Kidney (tissue), 14 donors: ENCODE measurements around the gene UNC13B. TPM values are rescaled to one million over a fixed set of nuclear protein-coding genes. Genes with fewer than 3 reads are reported as not detected.
A peak's percentile ranks its signal among the peaks of the same experiment; 100 is the strongest.

Source experiments
- DNase-seq, 5 donors: peaks; one replicate each; pipeline ENCODE4 v3.0.0-alpha.2; 2013 to 2020
- FAIRE-seq: peaks from 2 replicates; lab custom pipeline; 2012; peaks lifted over from hg19 to GRCh38; lab: Jason Lieb, UNC
- H3K27ac ChIP-seq, 2 donors: one replicate each; pipeline ENCODE4 v1.7.0; 2013; ENCODE audit warnings: low read depth in 2 of 2, low read length in 2 of 2, inconsistent platforms in 1 of 2
- H3K27me3 ChIP-seq: one replicate; pipeline ENCODE4 v1.7.1; 2013; ENCODE audit warnings: low read length, inconsistent platforms; ENCODE audit not compliant: control insufficient read depth, insufficient read depth
- H3K36me3 ChIP-seq, 3 donors: one replicate each; pipeline versions ENCODE4 v1.7.0 to v1.7.1; 2013; ENCODE audit warnings: low read length in 3 of 3, control low read depth in 1 of 3, inconsistent platforms in 1 of 3; ENCODE audit not compliant: insufficient read depth in 3 of 3, control insufficient read depth in 2 of 3
- H3K4me1 ChIP-seq, 3 donors: one replicate each; pipeline versions ENCODE4 v1.7.0 to v1.7.1; 2013; ENCODE audit warnings: low read length in 3 of 3, inconsistent platforms in 1 of 3, low read depth in 1 of 3; ENCODE audit not compliant: control insufficient read depth in 2 of 3, insufficient read depth in 2 of 3
- H3K4me3 ChIP-seq, 3 donors: one replicate each; pipeline versions ENCODE4 v1.7.0 to v1.8.1; 2013; ENCODE audit warnings: low read length in 3 of 3, control low read depth in 1 of 3, inconsistent platforms in 1 of 3
- H3K9ac ChIP-seq, 3 donors: one replicate each; pipeline versions ENCODE4 v1.7.0 to v1.7.1; 2013; ENCODE audit warnings: low read length in 3 of 3, control low read depth in 1 of 3, inconsistent platforms in 1 of 3
- H3K9me3 ChIP-seq, 3 donors: one replicate each; pipeline versions ENCODE4 v1.7.0 to v1.7.1; 2013; ENCODE audit warnings: low read length in 3 of 3, control low read depth in 1 of 3, inconsistent platforms in 1 of 3; ENCODE audit not compliant: control insufficient read depth in 2 of 3, insufficient read depth in 1 of 3
- intact Hi-C: fragments of 100-400 bp; cut with DNase I; formaldehyde crosslinking; loops from one replicate; pipeline ENCODE4 v1.11.1; 2022
- polyA plus RNA-seq: library from polyadenylated mRNA; stranded (reverse); fragments of 350-450 nt; fragmentation: Illumina TruSeq; extraction: RNeasy Lipid Tissue Mini Kit (QIAGEN cat#74804); gene quantifications from one replicate; pipeline ENCODE4 v1.2.3, GENCODE V29; 2014; ENCODE audit warnings: low read depth, low replicate concordance; ENCODE audit not compliant: insufficient read depth
- total RNA-seq: library from RNA; stranded (reverse); fragmentation: NEBNext Ultra II Directional; extraction: Animal tissue kit (Norgen Biotek cat#: 25700); gene quantifications from one replicate; pipeline ENCODE4 v1.2.1, GENCODE V29; 2021
- TF ChIP-seq, protein P1 (sequence below): IDR thresholded peaks from 3 replicates; pipeline ENCODE4 v1.5.1; 2012; ENCODE audit warnings: mild to moderate bottlenecking, moderate library complexity, borderline replicate concordance; ENCODE audit not compliant: insufficient read depth; ENCODE audit errors: extremely low read depth
- donor health status: control.
- donor health status: control.
- donor health status: control.
- donor health status: control.
- donor health status: control.
- donor health status: DM: yes; HTN: yes; CAD: no.
- donor health status: Normal renal cell carcinoma (clear cell type).

Gene UNC13B
- total and polyA plus RNA-seq, 2 donors from 2014 or later, result 20.8 to 43.6 TPM

DNA sequence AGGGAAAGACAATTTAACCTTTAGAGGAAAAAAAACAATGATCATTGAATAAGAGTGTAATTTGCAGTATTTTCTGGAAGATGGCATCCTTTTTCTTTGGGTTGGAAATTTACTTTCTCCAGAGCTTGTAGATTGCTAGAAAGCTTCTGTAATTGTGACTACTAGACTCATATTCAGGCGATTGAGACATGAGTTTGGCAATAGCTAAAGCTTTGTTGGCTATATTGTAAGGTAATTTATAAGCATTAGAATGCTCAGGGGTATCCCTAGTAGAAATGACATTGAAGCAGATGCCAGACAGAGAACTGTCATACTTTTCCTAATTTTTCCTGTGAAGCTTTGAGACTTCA, 115.3 kb downstream of the UNC13B start:
- no peak for DNase-seq
- Histone ChIP-seq H3K27me3 (no peaks in the 10 kb centered on the region), H3K27ac (peak overlapping the region in 1 of 2 donors; percentile 43), H3K9me3 (no peaks in the 10 kb centered on the region), H3K4me1 (no peaks in the 10 kb centered on the region), H3K4me3 (peak overlapping the region in 1 of 3 donors; percentile 38), H3K36me3 (no peaks in the 10 kb centered on the region), H3K9ac (no peak overlapping the region)
- FAIRE-seq, result no peak
- TF ChIP-seq, protein P1, sequence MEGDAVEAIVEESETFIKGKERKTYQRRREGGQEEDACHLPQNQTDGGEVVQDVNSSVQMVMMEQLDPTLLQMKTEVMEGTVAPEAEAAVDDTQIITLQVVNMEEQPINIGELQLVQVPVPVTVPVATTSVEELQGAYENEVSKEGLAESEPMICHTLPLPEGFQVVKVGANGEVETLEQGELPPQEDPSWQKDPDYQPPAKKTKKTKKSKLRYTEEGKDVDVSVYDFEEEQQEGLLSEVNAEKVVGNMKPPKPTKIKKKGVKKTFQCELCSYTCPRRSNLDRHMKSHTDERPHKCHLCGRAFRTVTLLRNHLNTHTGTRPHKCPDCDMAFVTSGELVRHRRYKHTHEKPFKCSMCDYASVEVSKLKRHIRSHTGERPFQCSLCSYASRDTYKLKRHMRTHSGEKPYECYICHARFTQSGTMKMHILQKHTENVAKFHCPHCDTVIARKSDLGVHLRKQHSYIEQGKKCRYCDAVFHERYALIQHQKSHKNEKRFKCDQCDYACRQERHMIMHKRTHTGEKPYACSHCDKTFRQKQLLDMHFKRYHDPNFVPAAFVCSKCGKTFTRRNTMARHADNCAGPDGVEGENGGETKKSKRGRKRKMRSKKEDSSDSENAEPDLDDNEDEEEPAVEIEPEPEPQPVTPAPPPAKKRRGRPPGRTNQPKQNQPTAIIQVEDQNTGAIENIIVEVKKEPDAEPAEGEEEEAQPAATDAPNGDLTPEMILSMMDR, result no peak
- intact Hi-C loops, result no loop called here

DNA sequence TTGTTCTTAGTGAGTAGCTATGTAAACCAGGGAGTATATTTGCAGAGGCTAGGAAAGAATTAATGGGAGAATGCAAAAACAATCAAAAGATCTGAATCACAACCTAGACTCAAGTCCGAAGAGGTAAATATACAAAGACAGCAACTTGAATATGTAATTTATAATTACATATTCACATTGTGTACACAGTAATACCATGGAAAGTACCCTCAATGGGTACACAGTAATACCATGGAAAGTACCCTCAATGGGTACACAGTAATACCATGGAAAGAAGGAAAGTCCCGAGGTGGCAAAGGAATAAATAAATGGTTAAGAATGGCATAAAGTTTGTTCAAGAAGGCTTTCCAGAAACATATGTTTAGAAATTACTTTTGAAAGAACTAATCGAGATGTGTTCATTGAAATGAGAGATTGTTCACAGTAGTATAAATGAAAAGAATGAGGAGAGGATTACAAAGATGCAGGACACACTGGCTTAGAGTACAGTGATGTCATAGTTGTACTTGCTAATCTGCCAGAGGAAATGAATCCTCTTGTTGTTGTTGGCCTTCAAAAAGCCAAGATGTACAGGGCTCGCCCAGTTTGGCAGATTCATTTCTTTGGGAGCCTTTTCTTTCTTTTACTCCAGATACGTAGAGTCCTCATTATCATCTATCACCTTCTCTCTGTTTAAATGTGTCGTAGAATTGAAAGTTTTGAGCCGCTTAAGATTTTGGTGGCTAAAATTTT, 116.0 kb downstream of the UNC13B start:
- Histone ChIP-seq H3K9ac (no peak overlapping the region), H3K4me1 (no peaks in the 10 kb centered on the region), H3K36me3 (no peaks in the 10 kb centered on the region), H3K4me3 (no peak overlapping the region), H3K27me3 (no peaks in the 10 kb centered on the region), H3K27ac (peak overlapping the region in 1 of 2 donors; percentile 43), H3K9me3 (no peaks in the 10 kb centered on the region)
- intact Hi-C loops, result no loop called here
- TF ChIP-seq, protein P1, result no peak
- no peak for DNase-seq
- no peak for FAIRE-seq

DNA sequence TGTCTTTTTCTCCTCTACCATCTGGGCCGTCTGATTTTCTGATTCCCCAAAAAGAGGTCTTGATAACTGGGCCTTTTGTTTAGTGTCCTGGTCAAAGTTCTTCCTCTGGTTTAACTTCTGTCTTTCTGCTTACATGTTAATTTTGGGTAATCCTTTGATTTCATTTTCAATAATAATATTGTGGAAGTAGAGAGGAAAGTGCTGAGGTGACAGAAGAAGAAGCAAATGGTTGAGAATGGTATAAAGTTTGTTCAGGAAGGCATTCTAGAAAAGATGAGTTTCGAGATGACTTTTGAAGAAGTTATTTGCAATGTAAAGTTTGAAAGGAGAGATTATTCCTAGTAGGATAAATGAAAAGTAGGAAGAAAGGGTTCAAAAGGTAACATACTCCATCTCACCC, 118.1 kb downstream of the UNC13B start:
- intact Hi-C loops, result no loop called here
- Histone ChIP-seq H3K27me3 (no peaks in the 10 kb centered on the region), H3K27ac (no peak overlapping the region), H3K9ac (no peak overlapping the region), H3K4me3 (no peak overlapping the region), H3K4me1 (no peaks in the 10 kb centered on the region), H3K36me3 (no peaks in the 10 kb centered on the region), H3K9me3 (no peaks in the 10 kb centered on the region)
- no peak for FAIRE-seq
- TF ChIP-seq, protein P1, result no peak
- DNase-seq, result no peak
